Chondrocyte (in vitro differentiated cells): ENCODE measurements around the gene SEC16B. TPM values are rescaled to one million over a fixed set of nuclear protein-coding genes. Genes with fewer than 3 reads are reported as not detected.

Experiments
- DNase-seq: peaks from one replicate; pipeline ENCODE4 v3.0.0; 2021; ENCODE audit warnings: mixed read lengths, low spot score
- H3K27ac Mint-ChIP-seq: one replicate; pipeline ENCODE4 v1.8.0; 2021; ENCODE audit warnings: mild to moderate bottlenecking, moderate library complexity, mixed read lengths; ENCODE audit not compliant: unreplicated experiment
- H3K27me3 Mint-ChIP-seq: 2 replicates; pipeline ENCODE4 v1.8.0; 2021; ENCODE audit warnings: low read depth, mixed read lengths
- H3K36me3 Mint-ChIP-seq: 2 replicates; pipeline ENCODE4 v1.8.0; 2021; ENCODE audit warnings: low read depth, mixed read lengths
- H3K4me1 Mint-ChIP-seq: 2 replicates; pipeline ENCODE4 v1.8.0; 2021; ENCODE audit warnings: low read depth, mild to moderate bottlenecking, mixed read lengths
- H3K4me3 Mint-ChIP-seq: one replicate; pipeline ENCODE4 v1.8.0; 2021; ENCODE audit warnings: mild to moderate bottlenecking, moderate library complexity, mixed read lengths; ENCODE audit not compliant: unreplicated experiment
- H3K9me3 Mint-ChIP-seq: 2 replicates; pipeline ENCODE4 v1.8.0; 2021; ENCODE audit warnings: low read depth, mixed read lengths
- total RNA-seq: library from RNA; stranded (reverse); gene quantifications from 3 replicates; pipeline ENCODE4 v1.2.1, GENCODE V29; 2021
- TF ChIP-seq, protein P1 (sequence below): fragments of 200-600 bp; sonication (generic); IDR thresholded peaks from 2 replicates; pipeline ENCODE4 v1.5.0; 2021; ENCODE audit warnings: antibody characterized with exemption, mild to moderate bottlenecking, moderate library complexity

Gene SEC16B
- total RNA-seq, 1 donor from 2014 or later: 3.6 TPM

- DNase-seq: no peak
- peaks cover 2% of the 10 kb centered on the region for H3K27me3 Mint-ChIP-seq
- no peaks in the 10 kb centered on the region for H3K36me3 Mint-ChIP-seq
- no peak overlapping the region for H3K27ac Mint-ChIP-seq
- TF ChIP-seq, protein P1, sequence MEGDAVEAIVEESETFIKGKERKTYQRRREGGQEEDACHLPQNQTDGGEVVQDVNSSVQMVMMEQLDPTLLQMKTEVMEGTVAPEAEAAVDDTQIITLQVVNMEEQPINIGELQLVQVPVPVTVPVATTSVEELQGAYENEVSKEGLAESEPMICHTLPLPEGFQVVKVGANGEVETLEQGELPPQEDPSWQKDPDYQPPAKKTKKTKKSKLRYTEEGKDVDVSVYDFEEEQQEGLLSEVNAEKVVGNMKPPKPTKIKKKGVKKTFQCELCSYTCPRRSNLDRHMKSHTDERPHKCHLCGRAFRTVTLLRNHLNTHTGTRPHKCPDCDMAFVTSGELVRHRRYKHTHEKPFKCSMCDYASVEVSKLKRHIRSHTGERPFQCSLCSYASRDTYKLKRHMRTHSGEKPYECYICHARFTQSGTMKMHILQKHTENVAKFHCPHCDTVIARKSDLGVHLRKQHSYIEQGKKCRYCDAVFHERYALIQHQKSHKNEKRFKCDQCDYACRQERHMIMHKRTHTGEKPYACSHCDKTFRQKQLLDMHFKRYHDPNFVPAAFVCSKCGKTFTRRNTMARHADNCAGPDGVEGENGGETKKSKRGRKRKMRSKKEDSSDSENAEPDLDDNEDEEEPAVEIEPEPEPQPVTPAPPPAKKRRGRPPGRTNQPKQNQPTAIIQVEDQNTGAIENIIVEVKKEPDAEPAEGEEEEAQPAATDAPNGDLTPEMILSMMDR: no peak
- no peaks in the 10 kb centered on the region for H3K9me3 Mint-ChIP-seq
- H3K4me1 Mint-ChIP-seq: peaks cover 9% of the 10 kb centered on the region
- H3K4me3 Mint-ChIP-seq: no peak overlapping the region
These were observed 46.4 kb downstream of the SEC16B start for GRCh38 chr1:177923441-177923840.

DNA sequence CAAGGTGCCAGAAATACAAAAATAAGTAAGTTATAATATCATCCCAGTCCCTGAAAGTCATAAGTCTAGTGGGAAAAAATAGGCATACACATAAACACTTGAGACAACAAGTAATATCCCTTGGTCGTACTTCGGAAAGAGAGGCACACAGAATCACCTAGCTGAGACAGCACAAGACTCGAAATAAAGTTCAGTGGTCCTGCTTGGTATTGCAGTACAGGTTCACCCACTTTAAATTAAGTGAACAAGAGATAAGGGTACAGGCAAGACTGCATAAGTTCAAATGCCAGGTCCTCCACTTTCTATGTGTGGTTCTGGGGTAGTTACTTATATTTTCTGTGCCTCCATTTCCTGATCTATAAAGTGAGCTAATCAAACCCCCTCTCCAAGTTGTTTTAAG lies 47.6 kb downstream of the SEC16B start:
- Mint-ChIP-seq H3K27me3 (peaks cover 2% of the 10 kb centered on the region), H3K27ac (no peak overlapping the region), H3K4me3 (no peak overlapping the region), H3K4me1 (peaks cover 6% of the 10 kb centered on the region), H3K36me3 (no peaks in the 10 kb centered on the region), H3K9me3 (no peaks in the 10 kb centered on the region)
- TF ChIP-seq, protein P1: no peak
- DNase-seq: no peak

- Mint-ChIP-seq H3K4me3 (no peak overlapping the region), H3K36me3 (no peaks in the 10 kb centered on the region), H3K27ac (no peak overlapping the region), H3K4me1 (no peaks in the 10 kb centered on the region), H3K9me3 (no peaks in the 10 kb centered on the region), H3K27me3 (peaks cover 2% of the 10 kb centered on the region)
- no peak for DNase-seq
- TF ChIP-seq, protein P1: no peak
These were observed 48.3 kb downstream of the SEC16B start for GRCh38 chr1:177921590-177921989.

DNA sequence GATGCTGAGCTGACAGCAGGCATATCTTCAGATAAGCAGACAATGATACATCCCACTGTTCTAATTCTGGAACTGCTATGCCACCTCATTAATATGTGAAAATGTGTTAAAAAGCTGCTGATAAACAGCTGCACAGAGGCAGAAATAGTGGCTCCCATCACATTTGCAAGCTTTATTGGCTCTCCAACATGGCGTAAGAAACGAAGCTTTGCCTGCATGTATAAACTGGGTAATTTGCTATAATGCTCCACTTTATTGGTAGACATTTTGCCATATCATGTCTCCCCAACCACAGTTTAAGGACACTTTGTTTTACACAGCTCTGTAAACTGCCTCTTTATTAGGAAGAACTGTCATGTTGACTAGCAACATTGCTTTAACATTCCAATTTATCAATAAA lies 49.8 kb downstream of the SEC16B start:
- Mint-ChIP-seq H3K27ac (no peak overlapping the region), H3K4me3 (no peak overlapping the region), H3K27me3 (peaks cover 2% of the 10 kb centered on the region), H3K4me1 (no peaks in the 10 kb centered on the region), H3K9me3 (no peaks in the 10 kb centered on the region), H3K36me3 (no peaks in the 10 kb centered on the region)
- TF ChIP-seq, protein P1: no peak
- DNase-seq: no peak

GRCh38 chr1:177915641-177916040 lies 54.2 kb downstream of the SEC16B start:
- DNase-seq: no peak
- TF ChIP-seq, protein P1: no peak
- Mint-ChIP-seq H3K27ac (no peak overlapping the region), H3K27me3 (peaks cover 8% of the 10 kb centered on the region), H3K9me3 (no peaks in the 10 kb centered on the region), H3K4me3 (no peak overlapping the region), H3K36me3 (no peaks in the 10 kb centered on the region), H3K4me1 (no peaks in the 10 kb centered on the region)
